ENCODE measurements around the gene STPG1.

- no peak for TF ChIP-seq ZNF121 (CRISPR knock-in tag; IDR thresholded peaks at IDR 0.05)
- TF ChIP-seq, protein P1, sequence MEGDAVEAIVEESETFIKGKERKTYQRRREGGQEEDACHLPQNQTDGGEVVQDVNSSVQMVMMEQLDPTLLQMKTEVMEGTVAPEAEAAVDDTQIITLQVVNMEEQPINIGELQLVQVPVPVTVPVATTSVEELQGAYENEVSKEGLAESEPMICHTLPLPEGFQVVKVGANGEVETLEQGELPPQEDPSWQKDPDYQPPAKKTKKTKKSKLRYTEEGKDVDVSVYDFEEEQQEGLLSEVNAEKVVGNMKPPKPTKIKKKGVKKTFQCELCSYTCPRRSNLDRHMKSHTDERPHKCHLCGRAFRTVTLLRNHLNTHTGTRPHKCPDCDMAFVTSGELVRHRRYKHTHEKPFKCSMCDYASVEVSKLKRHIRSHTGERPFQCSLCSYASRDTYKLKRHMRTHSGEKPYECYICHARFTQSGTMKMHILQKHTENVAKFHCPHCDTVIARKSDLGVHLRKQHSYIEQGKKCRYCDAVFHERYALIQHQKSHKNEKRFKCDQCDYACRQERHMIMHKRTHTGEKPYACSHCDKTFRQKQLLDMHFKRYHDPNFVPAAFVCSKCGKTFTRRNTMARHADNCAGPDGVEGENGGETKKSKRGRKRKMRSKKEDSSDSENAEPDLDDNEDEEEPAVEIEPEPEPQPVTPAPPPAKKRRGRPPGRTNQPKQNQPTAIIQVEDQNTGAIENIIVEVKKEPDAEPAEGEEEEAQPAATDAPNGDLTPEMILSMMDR (IDR thresholded peaks at IDR 0.05) = no peak
- TF ChIP-seq ESRRA (CRISPR knock-in tag; IDR thresholded peaks at IDR 0.05; ENCODE audit: borderline replicate concordance) = no peak
- TF ChIP-seq TEAD1 (CRISPR knock-in tag; IDR thresholded peaks at IDR 0.05) = no peak
- TF ChIP-seq FOXP1 (CRISPR knock-in tag; IDR thresholded peaks at IDR 0.05; ENCODE audit: borderline replicate concordance) = no peak
- TF ChIP-seq CREB1 (CRISPR knock-in tag; IDR thresholded peaks at IDR 0.05) = no peak
- TF ChIP-seq E2F1 (CRISPR knock-in tag; IDR thresholded peaks at IDR 0.05) = no peak
- no peak for TF ChIP-seq GTF2I (CRISPR knock-in tag; conservative IDR thresholded peaks at IDR 0.05)
- no peak for TF ChIP-seq ATF1 (CRISPR knock-in tag; IDR thresholded peaks at IDR 0.05)
- no peak for TF ChIP-seq SP1 (CRISPR knock-in tag; conservative IDR thresholded peaks at IDR 0.05)
- TF ChIP-seq KAT7 (CRISPR knock-in tag; IDR thresholded peaks at IDR 0.05; ENCODE audit: borderline replicate concordance) = no peak
- TF ChIP-seq, protein P2, sequence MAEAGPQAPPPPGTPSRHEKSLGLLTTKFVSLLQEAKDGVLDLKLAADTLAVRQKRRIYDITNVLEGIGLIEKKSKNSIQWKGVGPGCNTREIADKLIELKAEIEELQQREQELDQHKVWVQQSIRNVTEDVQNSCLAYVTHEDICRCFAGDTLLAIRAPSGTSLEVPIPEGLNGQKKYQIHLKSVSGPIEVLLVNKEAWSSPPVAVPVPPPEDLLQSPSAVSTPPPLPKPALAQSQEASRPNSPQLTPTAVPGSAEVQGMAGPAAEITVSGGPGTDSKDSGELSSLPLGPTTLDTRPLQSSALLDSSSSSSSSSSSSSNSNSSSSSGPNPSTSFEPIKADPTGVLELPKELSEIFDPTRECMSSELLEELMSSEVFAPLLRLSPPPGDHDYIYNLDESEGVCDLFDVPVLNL (CRISPR knock-in tag; IDR thresholded peaks at IDR 0.05; ENCODE audit: borderline replicate concordance, low read depth) = no peak
Measured at GRCh38 chr1:24327891-24328290, 85.7 kb downstream of the STPG1 start.

All from WTC11 (cell line).